Activated T-helper 2 cell treated with anti-CD3 and anti-CD28 coated beads, Interferon-gamma antibody, Interleukin-2, Interleukin-4, amounts not matched to agents 10 μg/mL and 5 μg/mL and 100 μg/mL, durations not matched to agents 14 hours and 24 hours and 36 hours (primary cell): ENCODE data around the gene ADGRE1. TPM values are rescaled to one million over a fixed set of nuclear protein-coding genes. Genes with fewer than 3 reads are reported as not detected.

Experiments used
- DNase-seq: peaks from one replicate; pipeline ENCODE4 v3.0.0; 2021; ENCODE audit warnings: low spot score
- H3K27ac Mint-ChIP-seq: one replicate; pipeline ENCODE4 v1.8.0; 2021; ENCODE audit warnings: mixed read lengths
- H3K27me3 Mint-ChIP-seq: one replicate; pipeline ENCODE4 v1.8.0; 2021; ENCODE audit warnings: low read depth, mixed read lengths
- H3K36me3 Mint-ChIP-seq: one replicate; pipeline ENCODE4 v1.8.0; 2021; ENCODE audit warnings: low read depth, mixed read lengths
- H3K4me1 Mint-ChIP-seq: one replicate; pipeline ENCODE4 v1.8.0; 2021; ENCODE audit warnings: low read depth, mixed read lengths
- H3K4me3 Mint-ChIP-seq: one replicate; pipeline ENCODE4 v1.8.0; 2021; ENCODE audit warnings: low read depth, mild to moderate bottlenecking, moderate library complexity, mixed read lengths
- H3K9me3 Mint-ChIP-seq: one replicate; pipeline ENCODE4 v1.8.0; 2021; ENCODE audit warnings: mixed read lengths
- intact Hi-C: fragments of 100-400 bp; cut with micrococcal nuclease; formaldehyde crosslinking; loops from one replicate; pipeline ENCODE4 v1.15.1; 2023
- total RNA-seq: library from RNA; stranded (reverse); gene quantifications from 2 replicates; pipeline ENCODE4 v1.2.3, GENCODE V29; 2022

Gene ADGRE1, protein sequence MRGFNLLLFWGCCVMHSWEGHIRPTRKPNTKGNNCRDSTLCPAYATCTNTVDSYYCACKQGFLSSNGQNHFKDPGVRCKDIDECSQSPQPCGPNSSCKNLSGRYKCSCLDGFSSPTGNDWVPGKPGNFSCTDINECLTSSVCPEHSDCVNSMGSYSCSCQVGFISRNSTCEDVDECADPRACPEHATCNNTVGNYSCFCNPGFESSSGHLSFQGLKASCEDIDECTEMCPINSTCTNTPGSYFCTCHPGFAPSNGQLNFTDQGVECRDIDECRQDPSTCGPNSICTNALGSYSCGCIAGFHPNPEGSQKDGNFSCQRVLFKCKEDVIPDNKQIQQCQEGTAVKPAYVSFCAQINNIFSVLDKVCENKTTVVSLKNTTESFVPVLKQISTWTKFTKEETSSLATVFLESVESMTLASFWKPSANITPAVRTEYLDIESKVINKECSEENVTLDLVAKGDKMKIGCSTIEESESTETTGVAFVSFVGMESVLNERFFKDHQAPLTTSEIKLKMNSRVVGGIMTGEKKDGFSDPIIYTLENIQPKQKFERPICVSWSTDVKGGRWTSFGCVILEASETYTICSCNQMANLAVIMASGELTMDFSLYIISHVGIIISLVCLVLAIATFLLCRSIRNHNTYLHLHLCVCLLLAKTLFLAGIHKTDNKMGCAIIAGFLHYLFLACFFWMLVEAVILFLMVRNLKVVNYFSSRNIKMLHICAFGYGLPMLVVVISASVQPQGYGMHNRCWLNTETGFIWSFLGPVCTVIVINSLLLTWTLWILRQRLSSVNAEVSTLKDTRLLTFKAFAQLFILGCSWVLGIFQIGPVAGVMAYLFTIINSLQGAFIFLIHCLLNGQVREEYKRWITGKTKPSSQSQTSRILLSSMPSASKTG
- 1.4 and 2.1 TPM in 2 replicates for total RNA-seq

DNA sequence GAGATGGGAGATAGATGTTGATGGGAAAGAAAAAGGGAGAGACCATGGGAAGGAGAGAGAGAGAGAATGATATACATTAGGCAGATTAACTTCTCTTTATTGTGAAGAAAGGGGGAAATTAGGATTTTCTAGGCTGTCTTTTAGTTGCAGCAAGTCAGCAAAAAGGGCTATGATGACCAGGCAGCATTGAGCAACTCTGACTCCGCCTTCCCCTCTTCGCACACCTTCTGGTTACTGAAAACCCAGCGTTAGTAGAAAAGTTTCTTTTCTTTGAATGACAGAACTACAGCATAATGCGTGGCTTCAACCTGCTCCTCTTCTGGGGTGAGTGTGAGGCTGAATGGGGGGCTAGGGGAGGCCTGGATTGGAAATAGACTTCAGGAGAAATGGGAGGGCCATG, at the start of gene ADGRE1:
TSS of gene ADGRE1 (plus strand) at position 264 of the 400 bp plus-strand sequence. CDS start at position 294, 30 bp downstream.
- H3K4me3 Mint-ChIP-seq: no peak within 1 kb of the TSS

DNA sequence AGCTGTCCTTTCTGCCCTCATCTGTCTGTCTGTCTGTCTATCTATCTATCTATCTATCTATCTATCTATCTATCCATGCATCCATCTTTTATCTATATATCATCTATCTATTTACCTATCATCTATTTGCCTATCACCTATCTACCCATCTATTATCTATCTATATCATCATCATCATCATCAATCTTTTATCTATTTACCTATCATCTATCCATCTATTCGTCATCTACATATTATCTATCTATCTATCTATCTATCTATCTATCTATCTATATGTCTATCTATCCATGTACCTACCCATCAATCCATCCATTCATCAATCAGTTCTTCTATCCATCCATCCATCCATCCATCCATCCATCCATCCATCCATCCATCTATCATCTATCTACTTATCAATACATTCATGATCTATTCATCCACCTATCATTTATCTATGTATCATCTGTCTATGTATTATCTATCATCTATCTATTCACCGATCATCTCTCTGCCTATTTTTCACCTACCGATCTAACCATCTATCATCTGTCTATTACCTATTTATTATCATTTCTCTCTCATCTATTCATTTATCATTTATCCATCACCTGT, 49.2 kb upstream of the ADGRE1 start:
- Mint-ChIP-seq H3K4me3 (no peak overlapping the region), H3K27me3 (no peaks in the 10 kb centered on the region), H3K9me3 (no peaks in the 10 kb centered on the region), H3K27ac (peak overlapping the region; percentile 56), H3K36me3 (peaks cover 48% of the 10 kb centered on the region), H3K4me1 (peaks cover 18% of the 10 kb centered on the region)
- no peak for DNase-seq
- intact Hi-C loops: no loop called here

More for the DNA sequence above, at the start of gene ADGRE1:
- intact Hi-C loops: no loop called here
- peaks cover 37% of the 10 kb centered on the region for H3K4me1 Mint-ChIP-seq
- peaks cover 3% of the 10 kb centered on the region for H3K36me3 Mint-ChIP-seq
- H3K9me3 Mint-ChIP-seq: peaks cover 17% of the 10 kb centered on the region
- no peak within 1 kb of the TSS for H3K27ac Mint-ChIP-seq
- H3K27me3 Mint-ChIP-seq: no peaks in the 10 kb centered on the region
- DNase-seq: no peak

DNA sequence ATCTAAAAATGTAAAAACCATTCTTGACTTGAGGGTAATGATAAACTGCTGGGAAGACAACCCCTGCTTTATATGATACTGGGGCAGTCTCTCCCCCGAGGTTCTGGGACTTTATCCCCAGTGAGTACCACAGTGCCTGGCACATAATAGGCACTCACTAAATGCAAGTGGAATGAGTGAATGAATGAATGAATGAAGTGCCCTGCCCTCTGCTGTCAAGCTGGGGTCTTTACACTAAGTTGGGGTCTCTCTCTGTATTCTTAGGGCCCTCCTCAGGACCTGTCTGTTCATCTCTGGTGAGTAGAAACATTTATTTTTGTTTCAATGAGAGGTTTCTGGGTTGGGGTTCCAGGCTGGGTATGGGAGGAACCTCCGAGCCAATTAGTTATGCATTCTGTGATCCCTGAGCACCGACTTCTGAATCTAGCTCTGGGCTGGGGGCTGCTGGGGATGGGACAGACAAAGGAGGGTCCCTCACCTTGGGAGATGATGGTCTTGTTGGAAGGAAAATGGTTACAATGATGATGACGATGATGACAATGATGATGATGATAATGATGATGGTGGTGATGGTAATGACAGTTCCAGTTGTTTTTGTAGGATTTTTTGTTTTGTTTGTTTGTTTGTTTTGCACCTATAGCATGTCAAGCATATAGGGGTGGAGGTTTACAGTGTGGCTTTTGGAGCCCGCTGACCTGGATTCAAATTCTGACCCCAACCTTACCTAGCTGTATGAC, 44.3 kb upstream of the ADGRE1 start:
- intact Hi-C loops: no loop called here
- no peaks in the 10 kb centered on the region for H3K9me3 Mint-ChIP-seq

DNA sequence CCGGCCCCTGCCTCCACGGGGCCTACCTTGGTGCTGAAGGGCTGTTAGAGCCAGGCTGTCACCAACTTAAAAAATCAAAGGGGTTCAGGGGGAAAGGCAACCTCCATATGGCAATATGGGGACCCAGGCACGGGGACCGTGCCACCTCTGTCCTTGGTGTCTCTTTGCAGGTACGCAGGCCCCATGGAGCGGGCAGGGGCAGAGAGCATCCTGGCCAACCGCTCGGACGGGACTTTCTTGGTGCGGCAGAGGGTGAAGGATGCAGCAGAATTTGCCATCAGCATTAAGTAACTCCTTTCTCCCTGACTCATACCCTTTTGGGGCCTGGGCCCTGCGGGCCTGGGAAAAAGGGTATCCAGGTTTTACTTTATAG, 39.6 kb upstream of the ADGRE1 start:
- H3K9me3 Mint-ChIP-seq: no peaks in the 10 kb centered on the region
- H3K36me3 Mint-ChIP-seq: peaks cover 38% of the 10 kb centered on the region
- intact Hi-C loops: no loop called here
- H3K4me1 Mint-ChIP-seq: no peaks in the 10 kb centered on the region
- no peak overlapping the region for H3K4me3 Mint-ChIP-seq
- H3K27ac Mint-ChIP-seq: no peak overlapping the region
- DNase-seq: no peak
- no peaks in the 10 kb centered on the region for H3K27me3 Mint-ChIP-seq

More for the DNA sequence above, 44.3 kb upstream of the ADGRE1 start:
- peaks cover 5% of the 10 kb centered on the region for H3K4me1 Mint-ChIP-seq
- H3K27me3 Mint-ChIP-seq: no peaks in the 10 kb centered on the region
- H3K4me3 Mint-ChIP-seq: no peak overlapping the region
- DNase-seq: no peak
- H3K27ac Mint-ChIP-seq: no peak overlapping the region
- H3K36me3 Mint-ChIP-seq: peaks cover 25% of the 10 kb centered on the region

DNA sequence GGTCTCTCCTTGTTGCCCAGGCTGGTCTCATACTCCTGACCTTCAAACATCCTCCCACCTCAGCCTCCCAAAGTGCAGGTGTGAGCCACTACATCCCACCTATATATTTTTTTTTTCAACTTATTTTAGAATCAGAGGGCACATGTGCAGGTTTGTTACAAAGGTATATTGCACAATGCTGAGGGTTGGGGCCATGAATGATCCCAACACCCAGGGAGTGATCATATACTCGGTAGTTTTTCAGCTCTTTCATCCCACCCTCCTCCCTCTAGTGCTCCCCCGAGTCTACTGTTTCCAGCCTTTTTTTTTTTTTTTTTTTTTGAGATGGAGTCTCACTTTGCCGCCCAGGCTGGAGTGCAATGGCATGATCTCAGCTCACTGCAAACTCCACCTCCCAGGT, 38.4 kb upstream of the ADGRE1 start:
- Mint-ChIP-seq H3K27me3 (no peaks in the 10 kb centered on the region), H3K36me3 (peaks cover 36% of the 10 kb centered on the region)
- intact Hi-C loops: no loop called here

DNA sequence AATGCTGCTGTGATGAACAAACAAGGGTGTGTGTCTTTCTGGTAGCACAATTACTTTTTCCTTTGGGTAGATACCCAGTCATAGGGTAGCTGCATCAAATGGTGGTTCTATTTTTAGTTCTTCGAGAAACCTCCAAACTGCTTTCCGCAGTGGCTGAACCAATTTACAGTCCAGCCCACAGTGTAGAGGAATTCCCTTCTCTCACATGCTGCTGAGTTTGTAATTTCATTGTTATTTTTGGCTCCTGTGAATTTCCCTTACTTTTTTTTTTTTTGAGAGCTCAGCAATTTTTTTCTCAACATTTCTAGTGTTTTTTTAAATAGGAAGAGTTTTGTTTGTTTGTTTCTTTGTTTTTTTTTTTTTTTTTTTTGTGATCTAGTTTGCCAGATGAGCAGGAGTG, 37.5 kb upstream of the ADGRE1 start:
- Mint-ChIP-seq H3K27ac (no peak overlapping the region), H3K4me3 (no peak overlapping the region), H3K36me3 (peaks cover 39% of the 10 kb centered on the region), H3K27me3 (no peaks in the 10 kb centered on the region), H3K4me1 (no peaks in the 10 kb centered on the region), H3K9me3 (no peaks in the 10 kb centered on the region)
- intact Hi-C loops: no loop called here
- no peak for DNase-seq

More for the DNA sequence above, 38.4 kb upstream of the ADGRE1 start:
- no peak overlapping the region for H3K4me3 Mint-ChIP-seq
- H3K9me3 Mint-ChIP-seq: no peaks in the 10 kb centered on the region
- DNase-seq: no peak
- no peaks in the 10 kb centered on the region for H3K4me1 Mint-ChIP-seq
- no peak overlapping the region for H3K27ac Mint-ChIP-seq

DNA sequence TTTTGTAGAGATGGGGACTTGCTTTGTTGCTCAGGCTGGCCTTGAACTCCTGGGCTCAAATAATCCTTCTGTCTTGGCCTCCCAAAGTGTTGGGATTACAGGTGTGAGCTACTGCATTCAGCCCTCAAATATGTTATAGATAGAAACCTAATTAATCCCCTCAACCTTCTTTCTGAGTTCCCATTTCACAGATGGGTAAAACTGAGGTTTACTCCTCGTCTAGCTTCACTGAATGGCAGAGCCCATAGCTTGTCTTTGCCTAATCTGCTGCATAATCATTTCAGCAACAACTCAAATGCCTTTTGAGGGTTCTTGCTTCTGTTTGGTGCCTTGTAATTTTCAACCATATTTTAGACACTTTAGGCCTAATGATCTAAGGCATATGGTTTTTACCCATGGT, 36.0 kb upstream of the ADGRE1 start:
- DNase-seq: no peak
- Mint-ChIP-seq H3K27me3 (no peaks in the 10 kb centered on the region), H3K9me3 (no peaks in the 10 kb centered on the region), H3K4me3 (no peak overlapping the region), H3K36me3 (peaks cover 54% of the 10 kb centered on the region), H3K27ac (no peak overlapping the region), H3K4me1 (no peaks in the 10 kb centered on the region)
- intact Hi-C loops: no loop called here

DNA sequence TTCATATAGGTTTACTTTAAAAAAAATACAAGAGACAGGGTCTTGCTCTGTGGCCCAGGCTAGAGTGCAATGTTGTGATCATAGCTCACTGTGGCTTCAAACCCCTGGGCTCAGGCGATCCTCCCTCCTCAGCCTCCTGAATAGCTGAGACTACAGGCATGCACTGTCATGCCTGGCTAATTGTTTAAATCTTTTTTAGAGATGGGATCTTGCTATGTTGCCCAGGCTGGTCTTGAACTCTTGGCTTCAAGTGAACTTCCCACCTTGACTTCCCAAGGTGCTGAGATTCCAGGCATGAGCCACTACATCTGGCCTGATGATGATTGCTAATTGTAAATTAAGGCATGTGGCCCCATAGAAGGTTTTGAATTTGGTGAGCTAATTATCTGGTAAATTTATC, 35.4 kb upstream of the ADGRE1 start:
- no peak for DNase-seq
- Mint-ChIP-seq H3K4me1 (no peaks in the 10 kb centered on the region), H3K4me3 (no peak overlapping the region), H3K9me3 (no peaks in the 10 kb centered on the region), H3K36me3 (peaks cover 59% of the 10 kb centered on the region), H3K27ac (no peak overlapping the region), H3K27me3 (no peaks in the 10 kb centered on the region)
- intact Hi-C loops: no loop called here

DNA sequence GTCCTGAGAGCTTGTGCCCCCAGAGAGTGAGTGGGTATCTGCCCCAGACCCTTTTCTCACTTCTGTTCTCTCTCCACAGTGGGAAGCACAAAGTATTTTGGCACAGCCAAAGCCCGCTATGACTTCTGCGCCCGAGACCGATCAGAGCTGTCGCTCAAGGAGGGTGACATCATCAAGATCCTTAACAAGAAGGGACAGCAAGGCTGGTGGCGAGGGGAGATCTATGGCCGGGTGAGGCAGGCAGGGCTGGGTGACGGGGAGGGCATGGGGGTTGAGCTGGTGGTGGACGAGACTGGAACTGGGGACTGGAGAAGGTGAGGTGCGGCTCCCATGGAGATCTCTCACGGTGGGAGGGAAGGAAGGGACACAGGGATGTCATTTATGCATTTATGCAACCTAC, 33.5 kb upstream of the ADGRE1 start:
- Mint-ChIP-seq H3K9me3 (no peaks in the 10 kb centered on the region), H3K4me1 (no peaks in the 10 kb centered on the region), H3K27me3 (no peaks in the 10 kb centered on the region), H3K36me3 (peaks cover 65% of the 10 kb centered on the region), H3K4me3 (no peak overlapping the region), H3K27ac (no peak overlapping the region)
- intact Hi-C loops: no loop called here
- no peak for DNase-seq

DNA sequence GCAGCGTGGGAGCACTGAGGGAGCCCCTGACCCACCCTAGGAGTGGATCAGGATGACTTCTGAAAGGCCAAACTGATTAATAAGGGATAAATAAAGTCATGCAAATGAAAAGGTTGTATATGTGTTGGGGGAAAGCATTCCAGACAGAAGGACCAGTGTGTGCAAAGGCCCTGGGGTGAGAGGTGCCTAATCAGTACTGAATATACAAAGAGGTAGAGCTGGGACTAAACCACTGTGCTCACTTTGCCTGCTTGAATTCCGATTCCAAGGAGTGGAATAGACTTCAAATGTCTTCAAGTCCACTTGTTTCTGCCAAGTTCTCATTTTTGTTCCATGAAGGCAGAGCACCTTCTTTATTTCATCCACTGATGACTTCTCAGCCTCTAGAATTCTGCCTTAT, 32.6 kb upstream of the ADGRE1 start:
- intact Hi-C loops: no loop called here
- Mint-ChIP-seq H3K9me3 (no peaks in the 10 kb centered on the region), H3K27ac (no peak overlapping the region), H3K27me3 (no peaks in the 10 kb centered on the region), H3K4me1 (no peaks in the 10 kb centered on the region), H3K4me3 (no peak overlapping the region), H3K36me3 (peaks cover 60% of the 10 kb centered on the region)
- no peak for DNase-seq

DNA sequence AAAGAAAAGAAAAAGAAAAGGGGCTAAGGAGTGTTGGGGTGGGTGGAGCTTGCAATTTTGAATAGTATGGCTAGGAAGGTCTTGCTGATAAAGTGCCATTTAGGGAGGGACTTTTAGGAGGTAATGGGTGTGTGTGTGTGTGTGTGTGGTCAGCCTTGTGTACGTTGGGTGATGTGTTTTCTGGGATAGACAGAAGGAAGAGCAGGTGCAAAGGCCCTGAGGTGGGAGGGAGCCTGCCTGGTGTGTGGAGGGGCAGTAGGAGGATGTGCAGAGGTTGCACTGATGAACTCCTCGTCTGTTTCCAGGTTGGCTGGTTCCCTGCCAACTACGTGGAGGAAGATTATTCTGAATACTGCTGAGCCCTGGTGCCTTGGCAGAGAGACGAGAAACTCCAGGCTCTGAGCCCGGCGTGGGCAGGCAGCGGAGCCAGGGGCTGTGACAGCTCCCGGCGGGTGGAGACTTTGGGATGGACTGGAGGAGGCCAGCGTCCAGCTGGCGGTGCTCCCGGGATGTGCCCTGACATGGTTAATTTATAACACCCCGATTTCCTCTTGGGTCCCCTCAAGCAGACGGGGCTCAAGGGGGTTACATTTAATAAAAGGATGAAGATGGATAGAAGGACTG, 30.5 kb upstream of the ADGRE1 start:
- Mint-ChIP-seq H3K9me3 (no peaks in the 10 kb centered on the region), H3K36me3 (peaks cover 44% of the 10 kb centered on the region), H3K27me3 (no peaks in the 10 kb centered on the region), H3K27ac (peak overlapping the region; percentile 29), H3K4me3 (no peak overlapping the region), H3K4me1 (peaks cover 4% of the 10 kb centered on the region)
- no peak for DNase-seq
- intact Hi-C loops: no loop called here
